Measurements from ENCODE around the gene CDKN1C.

The CDKN1C gene

DNA sequence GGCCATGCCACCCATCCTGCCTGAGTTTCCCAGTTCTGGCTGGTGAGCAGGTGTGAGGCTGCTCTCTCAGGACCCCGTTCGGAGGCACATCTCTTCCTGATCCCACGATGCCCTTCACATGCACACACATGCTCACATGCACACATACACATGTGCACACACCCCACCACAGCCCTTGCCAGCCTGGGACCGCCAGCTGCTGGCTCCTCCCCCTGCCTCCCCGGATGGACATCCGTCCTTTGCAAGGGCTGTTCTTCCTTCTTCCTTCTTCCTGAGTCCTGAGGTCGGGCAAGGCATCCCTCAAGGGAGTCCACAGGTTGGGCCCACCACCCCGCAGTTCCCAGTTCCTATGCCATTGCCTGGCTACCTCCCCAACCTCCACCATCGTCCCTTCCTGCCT lies 10.5 kb upstream of the CDKN1C start:
- no peaks in the 10 kb centered on the region for H3K9me3 ChIP-seq (ENCODE audit: low read length)
- H2AFZ ChIP-seq (ENCODE audit: low read depth, low read length): no peak overlapping the region
- H3K4me3 ChIP-seq (ENCODE audit: low read length): no peak overlapping the region
- no peaks in the 10 kb centered on the region for H3K36me3 ChIP-seq (ENCODE audit: insufficient read depth, low read length)
- peaks cover 14% of the 10 kb centered on the region for H3K4me1 ChIP-seq (ENCODE audit: insufficient read depth, low read length)
- H3K27me3 ChIP-seq (ENCODE audit: insufficient read depth, low read length): no peaks in the 10 kb centered on the region

DNA sequence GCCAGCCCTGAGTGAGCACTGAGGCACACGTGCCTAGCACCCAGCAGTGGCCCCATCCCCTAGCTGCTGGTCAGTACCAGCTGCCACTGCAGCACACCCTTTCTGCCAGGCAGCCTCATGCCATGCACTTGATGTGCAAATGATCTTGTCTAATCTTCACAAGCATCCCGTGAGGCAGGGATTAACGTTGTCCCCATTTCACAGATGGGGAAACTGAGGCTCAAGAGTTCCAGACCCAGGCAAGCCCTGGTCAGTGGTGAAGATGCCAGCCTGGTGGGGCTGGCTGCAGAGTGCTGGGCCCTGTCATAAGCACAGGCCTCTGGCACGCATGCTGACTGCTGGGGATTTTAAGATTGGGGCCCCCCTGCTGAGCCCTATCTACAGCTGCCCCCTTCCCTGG lies 8.4 kb upstream of the CDKN1C start:
- Histone ChIP-seq H3K36me3 (ENCODE audit: insufficient read depth, low read length) (no peaks in the 10 kb centered on the region), H3K27me3 (ENCODE audit: insufficient read depth, low read length) (no peaks in the 10 kb centered on the region), H3K4me1 (ENCODE audit: insufficient read depth, low read length) (peaks cover 14% of the 10 kb centered on the region), H3K9me3 (ENCODE audit: low read length) (no peaks in the 10 kb centered on the region), H2AFZ (ENCODE audit: low read depth, low read length) (no peak overlapping the region), H3K4me3 (ENCODE audit: low read length) (no peak overlapping the region)

- peaks cover 12% of the 10 kb centered on the region for H3K4me1 ChIP-seq (ENCODE audit: insufficient read depth, low read length)
- no peaks in the 10 kb centered on the region for H3K27me3 ChIP-seq (ENCODE audit: insufficient read depth, low read length)
- peak overlapping the region; percentile 56 for H3K4me3 ChIP-seq (ENCODE audit: low read length)
- H3K36me3 ChIP-seq (ENCODE audit: insufficient read depth, low read length): no peaks in the 10 kb centered on the region
- peak overlapping the region; percentile 81 for H2AFZ ChIP-seq (ENCODE audit: low read depth, low read length)
- no peaks in the 10 kb centered on the region for H3K9me3 ChIP-seq (ENCODE audit: low read length)
These were observed 7.5 kb upstream of the CDKN1C start for GRCh38 chr11:2892967-2893528.

DNA sequence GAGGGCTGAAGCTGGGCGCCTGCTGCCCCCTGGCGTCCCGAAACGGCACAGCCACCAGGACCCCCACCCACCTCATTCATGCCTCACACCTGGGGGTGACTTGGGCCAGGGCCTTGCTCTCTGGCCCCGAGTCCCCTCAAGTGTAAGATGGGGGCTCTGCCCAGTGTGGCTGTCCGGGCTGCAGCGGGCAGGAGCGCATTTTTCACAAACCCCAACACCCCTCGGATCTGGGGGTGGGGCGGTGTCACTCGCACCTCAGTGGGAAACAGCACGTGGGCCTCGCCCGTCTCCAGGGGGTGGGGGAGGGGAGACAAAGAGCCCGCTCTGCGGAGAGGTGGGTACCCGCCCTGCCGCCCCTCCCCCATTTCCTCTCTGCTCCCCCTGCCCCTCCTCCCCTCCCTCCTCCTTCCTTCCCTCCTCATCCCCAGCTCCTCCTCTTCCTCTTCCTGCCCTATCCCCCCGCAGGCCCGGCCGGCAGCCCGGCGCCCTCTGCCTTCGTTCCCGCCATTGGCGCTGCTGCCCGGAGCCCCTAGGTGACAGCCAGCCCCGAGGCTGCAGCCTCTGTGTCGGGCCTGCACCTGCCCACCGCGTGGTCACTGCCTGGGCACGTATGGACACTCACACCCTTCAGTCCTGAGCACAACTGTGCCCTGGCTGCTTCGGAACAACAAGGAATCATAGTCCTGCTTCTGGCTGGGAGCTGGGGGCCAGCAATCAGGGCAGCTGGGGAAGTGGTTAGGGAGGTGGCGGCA lies 6.8 kb upstream of the CDKN1C start:
- Histone ChIP-seq H3K4me3 (ENCODE audit: low read length) (peak overlapping the region; percentile 56), H3K4me1 (ENCODE audit: insufficient read depth, low read length) (peaks cover 12% of the 10 kb centered on the region), H3K27me3 (ENCODE audit: insufficient read depth, low read length) (no peaks in the 10 kb centered on the region), H3K36me3 (ENCODE audit: insufficient read depth, low read length) (no peaks in the 10 kb centered on the region), H2AFZ (ENCODE audit: low read depth, low read length) (peak overlapping the region; percentile 81), H3K9me3 (ENCODE audit: low read length) (no peaks in the 10 kb centered on the region)

GRCh38 chr11:2891326-2892214 lies 6.0 kb upstream of the CDKN1C start:
- Histone ChIP-seq H3K27me3 (ENCODE audit: insufficient read depth, low read length) (peaks cover 3% of the 10 kb centered on the region), H3K4me1 (ENCODE audit: insufficient read depth, low read length) (peaks cover 14% of the 10 kb centered on the region), H3K36me3 (ENCODE audit: insufficient read depth, low read length) (no peaks in the 10 kb centered on the region), H3K4me3 (ENCODE audit: low read length) (peak overlapping the region; percentile 56), H3K9me3 (ENCODE audit: low read length) (no peaks in the 10 kb centered on the region), H2AFZ (ENCODE audit: low read depth, low read length) (no peak overlapping the region)

DNA sequence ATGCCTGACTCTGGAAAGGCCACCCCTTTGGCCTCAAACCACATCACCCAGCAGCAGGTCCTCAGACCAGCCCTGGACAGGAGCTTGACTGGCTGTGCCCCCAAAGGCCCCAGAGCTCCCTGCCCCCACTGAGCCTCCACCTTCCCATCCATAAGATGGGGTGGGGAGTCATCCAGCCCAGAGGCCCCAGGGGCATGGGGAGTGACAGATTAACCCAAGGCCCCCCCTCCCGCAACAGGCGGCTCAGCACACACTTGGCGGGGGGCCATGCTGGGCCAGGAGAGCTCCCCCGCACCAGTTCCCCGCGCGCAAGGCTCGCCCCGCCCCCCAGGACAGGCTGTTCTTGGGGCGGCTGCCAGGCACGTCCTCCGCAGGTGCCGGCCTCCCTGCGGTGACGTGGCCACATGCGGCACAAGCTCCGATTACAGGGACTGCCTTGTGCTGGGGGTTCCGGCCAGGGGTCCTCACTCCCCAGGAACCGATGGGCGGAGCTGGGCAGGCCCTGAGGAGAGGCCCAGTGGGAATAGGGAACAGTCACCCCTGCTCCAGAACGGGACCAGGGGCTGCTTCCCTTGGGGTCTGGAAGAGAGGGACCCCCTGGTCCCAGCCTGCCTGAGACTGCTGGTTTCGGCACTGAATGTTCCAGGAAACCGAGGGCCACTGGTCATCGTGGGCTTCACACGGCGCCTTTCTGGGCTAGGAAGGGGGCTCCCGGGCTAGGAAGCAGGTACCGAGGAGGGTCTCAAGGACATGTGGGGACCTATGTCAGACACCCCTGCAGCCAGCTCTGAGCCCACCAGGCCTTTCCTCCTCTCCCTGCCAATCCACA lies 5.1 kb upstream of the CDKN1C start:
- H3K4me3 ChIP-seq (ENCODE audit: low read length): no peak overlapping the region
- H3K4me1 ChIP-seq (ENCODE audit: insufficient read depth, low read length): peaks cover 17% of the 10 kb centered on the region
- no peak overlapping the region for H2AFZ ChIP-seq (ENCODE audit: low read depth, low read length)
- no peaks in the 10 kb centered on the region for H3K9me3 ChIP-seq (ENCODE audit: low read length)
- H3K36me3 ChIP-seq (ENCODE audit: insufficient read depth, low read length): no peaks in the 10 kb centered on the region
- peaks cover 3% of the 10 kb centered on the region for H3K27me3 ChIP-seq (ENCODE audit: insufficient read depth, low read length)

GRCh38 chr11:2889362-2890273 lies 4.0 kb upstream of the CDKN1C start:
- H3K9me3 ChIP-seq (ENCODE audit: low read length): no peaks in the 10 kb centered on the region
- peaks cover 8% of the 10 kb centered on the region for H3K27me3 ChIP-seq (ENCODE audit: insufficient read depth, low read length)
- no peak overlapping the region for H3K4me3 ChIP-seq (ENCODE audit: low read length)

DNA sequence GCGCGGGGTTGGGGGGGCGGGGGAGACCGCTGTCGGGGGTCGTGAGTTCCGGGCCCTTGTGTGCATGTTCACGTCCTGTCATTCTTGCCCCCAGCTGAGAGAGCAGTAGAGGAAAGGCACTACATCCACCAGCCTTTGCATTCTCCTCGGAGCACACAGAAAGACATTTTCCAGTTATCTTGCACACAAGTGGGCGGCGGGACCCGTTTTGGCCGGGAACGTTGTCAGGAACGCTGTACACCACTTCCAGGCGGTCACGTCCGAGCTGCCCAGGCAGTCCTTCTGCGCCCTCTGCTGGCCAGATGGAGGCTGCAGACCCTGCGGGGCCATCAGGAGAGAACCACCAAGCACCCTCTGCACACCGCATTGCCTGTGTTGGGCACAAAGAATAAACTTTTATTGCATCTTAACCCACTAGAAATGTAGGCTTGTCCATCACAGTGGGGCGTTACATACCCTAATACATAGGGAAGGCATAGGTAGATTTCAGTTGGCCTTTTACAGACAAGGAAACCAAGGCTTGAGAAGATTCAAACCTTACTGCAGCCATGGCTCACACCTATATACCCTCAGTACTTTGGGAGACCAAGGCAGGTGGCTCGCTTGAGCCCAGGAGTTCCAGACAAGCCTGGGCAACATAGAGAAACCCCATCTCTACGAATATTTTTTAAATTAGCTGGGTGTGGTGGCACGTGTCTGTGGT lies 2.8 kb upstream of the CDKN1C start:
- Histone ChIP-seq H3K36me3 (ENCODE audit: insufficient read depth, low read length) (no peaks in the 10 kb centered on the region), H3K4me1 (ENCODE audit: insufficient read depth, low read length) (peaks cover 21% of the 10 kb centered on the region), H3K9me3 (ENCODE audit: low read length) (no peaks in the 10 kb centered on the region), H3K27me3 (ENCODE audit: insufficient read depth, low read length) (peaks cover 8% of the 10 kb centered on the region), H3K4me3 (ENCODE audit: low read length) (no peak overlapping the region), H2AFZ (ENCODE audit: low read depth, low read length) (no peak overlapping the region)

More at GRCh38 chr11:2889362-2890273, 4.0 kb upstream of the CDKN1C start:
- Histone ChIP-seq H2AFZ (ENCODE audit: low read depth, low read length) (no peak overlapping the region), H3K4me1 (ENCODE audit: insufficient read depth, low read length) (peaks cover 21% of the 10 kb centered on the region), H3K36me3 (ENCODE audit: insufficient read depth, low read length) (no peaks in the 10 kb centered on the region)

DNA sequence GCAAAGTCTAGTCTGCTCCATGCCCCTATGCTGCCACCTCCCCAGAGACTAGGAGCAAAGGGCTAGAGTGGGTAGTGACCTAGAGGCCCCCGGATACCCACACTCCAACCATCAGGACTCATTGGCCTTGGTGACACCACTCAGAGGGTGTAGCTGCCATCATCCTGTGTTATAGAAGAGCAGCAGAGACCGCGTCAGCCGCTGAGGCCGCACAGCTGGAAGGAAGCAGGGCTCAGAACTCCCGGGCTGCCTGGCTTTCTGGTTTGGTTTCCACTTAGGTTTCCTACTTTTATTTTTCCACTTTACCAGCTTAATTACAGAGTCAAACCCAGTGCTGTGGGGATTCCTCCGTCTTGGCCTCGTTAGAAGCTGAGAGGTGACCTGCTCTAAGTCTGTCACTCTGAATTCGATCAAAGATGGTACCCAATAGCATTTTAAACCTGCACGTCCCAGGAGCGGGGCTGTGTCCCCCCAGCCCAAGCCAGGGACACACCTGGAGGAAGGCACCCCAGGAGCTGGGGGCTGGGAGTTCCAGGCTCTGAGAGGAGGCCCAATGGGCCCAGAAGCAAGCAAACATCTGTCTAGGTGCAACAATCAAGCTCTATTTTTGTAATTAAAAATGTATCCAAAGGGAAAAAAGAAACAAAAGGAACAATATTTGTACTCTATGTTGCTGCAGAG lies 2.1 kb upstream of the CDKN1C start:
- no peaks in the 10 kb centered on the region for H3K9me3 ChIP-seq (ENCODE audit: low read length)
- peaks cover 20% of the 10 kb centered on the region for H3K4me1 ChIP-seq (ENCODE audit: insufficient read depth, low read length)
- no peaks in the 10 kb centered on the region for H3K36me3 ChIP-seq (ENCODE audit: insufficient read depth, low read length)
- H2AFZ ChIP-seq (ENCODE audit: low read depth, low read length): no peak overlapping the region
- peaks cover 14% of the 10 kb centered on the region for H3K27me3 ChIP-seq (ENCODE audit: insufficient read depth, low read length)
- no peak overlapping the region for H3K4me3 ChIP-seq (ENCODE audit: low read length)

DNA sequence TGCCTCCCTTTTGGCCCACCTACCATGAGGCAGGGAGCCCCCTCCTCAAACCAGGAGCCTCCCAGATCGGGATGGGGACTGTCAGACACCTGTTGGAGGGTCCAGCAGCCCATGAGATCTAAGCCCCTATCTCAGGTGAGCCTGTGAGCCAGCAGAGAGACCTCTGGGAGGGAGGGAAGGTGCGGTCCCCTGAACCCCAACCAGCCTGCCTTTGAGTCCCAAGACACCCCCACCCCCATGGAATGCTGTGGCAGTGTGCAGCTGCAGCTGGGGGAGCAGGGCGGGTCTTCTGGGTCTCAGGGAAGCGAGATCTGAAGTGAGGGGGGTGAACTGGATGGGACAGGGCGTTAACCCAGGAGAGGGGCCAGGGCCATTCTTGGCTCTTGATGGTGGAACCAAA lies 1.4 kb upstream of the CDKN1C start:
- H3K27me3 ChIP-seq (ENCODE audit: insufficient read depth, low read length): peaks cover 16% of the 10 kb centered on the region
- H3K9me3 ChIP-seq (ENCODE audit: low read length): no peaks in the 10 kb centered on the region
- no peak overlapping the region for H3K4me3 ChIP-seq (ENCODE audit: low read length)

DNA sequence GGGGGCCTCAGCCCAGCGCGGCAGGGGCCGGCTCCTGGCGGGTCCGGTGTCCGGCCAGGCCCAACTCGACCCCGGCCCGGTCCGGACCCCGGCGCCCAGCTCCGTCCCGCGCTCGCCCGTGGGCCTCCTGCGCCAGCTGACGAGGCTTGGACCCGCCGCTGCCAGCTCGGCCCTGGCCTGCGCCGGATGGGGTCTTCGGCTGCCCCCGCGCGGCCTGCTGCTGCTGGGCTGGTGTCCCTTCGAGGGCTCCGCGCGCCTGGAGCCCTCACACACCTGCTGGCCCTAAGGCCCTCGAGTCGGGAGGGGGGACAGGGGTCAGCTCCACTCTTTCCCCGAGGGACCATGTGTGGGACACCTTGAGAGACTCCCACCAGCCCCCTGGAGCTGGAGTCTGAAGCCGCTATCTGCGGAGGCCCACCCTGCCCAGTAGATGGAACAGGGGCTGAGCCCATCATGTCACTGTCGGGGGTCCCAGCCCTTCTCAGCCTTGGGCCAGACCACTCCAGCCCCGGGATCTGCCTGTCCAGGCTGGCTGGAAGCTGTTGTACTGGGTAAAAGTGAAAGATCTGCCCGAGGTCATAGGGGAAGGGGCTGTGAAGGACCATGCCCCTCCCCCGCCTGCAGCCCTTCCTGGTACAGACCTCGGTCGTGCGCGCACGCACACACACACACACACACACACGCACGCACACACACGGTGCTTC lies 768 bp upstream of the CDKN1C start:
- Histone ChIP-seq H3K9me3 (ENCODE audit: low read length) (no peaks in the 10 kb centered on the region), H3K27me3 (ENCODE audit: insufficient read depth, low read length) (peaks cover 21% of the 10 kb centered on the region), H3K4me1 (ENCODE audit: insufficient read depth, low read length) (peaks cover 20% of the 10 kb centered on the region), H3K36me3 (ENCODE audit: insufficient read depth, low read length) (no peaks in the 10 kb centered on the region), H2AFZ (ENCODE audit: low read depth, low read length) (no peak overlapping the region), H3K4me3 (ENCODE audit: low read length) (peak overlapping the region; percentile 22)

More for the DNA sequence above, 1.4 kb upstream of the CDKN1C start:
- Histone ChIP-seq H3K36me3 (ENCODE audit: insufficient read depth, low read length) (no peaks in the 10 kb centered on the region), H3K4me1 (ENCODE audit: insufficient read depth, low read length) (peaks cover 22% of the 10 kb centered on the region), H2AFZ (ENCODE audit: low read depth, low read length) (no peak overlapping the region)

Measured in neuron (in vitro differentiated cells).